ENCODE data around the gene SSH3.
"Not testable (repeated sequence)": the region's sequence is repeated elsewhere in the genome, so short reads cannot be mapped to it uniquely, and the experiment has no call there.

SSH3 gene

DNA sequence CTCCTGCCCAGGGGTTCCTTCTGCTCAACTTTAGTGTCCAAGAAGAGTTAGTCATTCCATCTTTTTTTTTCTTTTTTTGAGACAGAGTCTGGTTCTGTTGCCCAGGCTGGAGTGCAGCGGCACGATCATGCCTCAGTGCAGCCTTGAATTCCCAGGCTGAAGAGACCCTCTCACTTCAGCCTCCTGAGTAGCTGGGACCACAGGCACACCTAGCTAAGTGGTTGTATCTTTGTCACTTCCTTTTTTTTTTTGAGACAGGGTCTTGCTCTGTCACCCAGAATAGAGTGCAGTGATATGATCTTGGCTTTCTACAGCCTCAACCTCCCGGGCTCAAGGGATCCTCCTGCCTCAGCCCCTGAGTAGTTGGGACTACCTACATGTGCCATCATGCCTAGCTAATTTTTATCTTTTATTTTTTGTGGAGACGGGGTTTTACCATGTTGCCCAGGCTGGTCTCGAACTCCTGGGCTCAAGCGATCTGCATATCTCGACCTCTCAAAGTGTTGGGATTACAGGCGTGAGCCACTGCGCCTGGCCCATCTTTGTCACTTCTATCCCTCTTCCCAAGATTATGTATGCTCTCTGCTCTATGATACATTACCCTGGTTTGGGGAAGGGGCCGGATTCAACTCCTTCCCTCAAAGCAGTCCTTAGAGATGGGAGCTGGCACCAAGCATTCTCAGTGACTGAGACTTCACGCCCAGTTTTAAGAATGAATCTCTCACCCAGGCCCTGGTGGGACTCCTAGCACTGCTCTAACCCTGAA, 10.0 kb downstream of the SSH3 start:
- DNase-seq: no peak

DNA sequence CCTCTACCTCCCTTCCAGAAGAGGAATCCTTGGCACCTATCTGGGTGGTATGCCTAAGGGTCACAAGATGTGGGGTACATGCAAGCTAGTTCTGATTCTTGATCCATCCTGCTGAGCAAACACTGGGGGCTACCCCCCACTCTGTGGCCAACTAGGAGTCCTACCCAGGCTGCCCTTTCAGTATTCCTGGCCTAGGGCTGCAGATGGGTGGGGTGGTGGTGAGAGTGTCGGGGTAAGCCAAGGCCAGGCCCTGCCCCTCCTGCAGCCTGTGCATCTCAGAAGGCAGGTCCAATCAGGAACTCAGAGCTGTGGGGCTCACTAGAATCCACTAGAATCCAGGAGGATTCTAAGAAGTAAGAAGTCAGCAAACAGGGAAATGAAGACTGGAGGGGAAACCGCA, 10.9 kb downstream of the SSH3 start:
- no peak for DNase-seq

GRCh38 chr11:67315325-67315909, 12.1 kb downstream of the SSH3 start:
- DNase-seq: no peak

DNA sequence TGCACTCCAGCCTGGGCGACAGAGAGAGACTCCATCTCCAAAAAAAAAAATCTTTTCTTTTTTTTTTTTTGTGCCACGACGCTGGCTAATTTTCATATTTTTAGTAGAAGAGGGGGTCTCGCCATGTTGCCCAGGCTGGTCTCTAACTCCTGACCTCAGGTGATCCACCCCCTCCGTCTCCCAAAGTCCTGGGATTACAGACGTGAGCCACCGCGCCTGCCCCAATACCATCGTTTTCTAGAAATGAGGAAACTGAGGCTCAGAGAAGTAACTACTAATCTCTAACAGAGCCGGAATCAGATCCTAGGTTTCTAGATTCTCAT, 13.5 kb downstream of the SSH3 start:
- no peak for DNase-seq

DNA sequence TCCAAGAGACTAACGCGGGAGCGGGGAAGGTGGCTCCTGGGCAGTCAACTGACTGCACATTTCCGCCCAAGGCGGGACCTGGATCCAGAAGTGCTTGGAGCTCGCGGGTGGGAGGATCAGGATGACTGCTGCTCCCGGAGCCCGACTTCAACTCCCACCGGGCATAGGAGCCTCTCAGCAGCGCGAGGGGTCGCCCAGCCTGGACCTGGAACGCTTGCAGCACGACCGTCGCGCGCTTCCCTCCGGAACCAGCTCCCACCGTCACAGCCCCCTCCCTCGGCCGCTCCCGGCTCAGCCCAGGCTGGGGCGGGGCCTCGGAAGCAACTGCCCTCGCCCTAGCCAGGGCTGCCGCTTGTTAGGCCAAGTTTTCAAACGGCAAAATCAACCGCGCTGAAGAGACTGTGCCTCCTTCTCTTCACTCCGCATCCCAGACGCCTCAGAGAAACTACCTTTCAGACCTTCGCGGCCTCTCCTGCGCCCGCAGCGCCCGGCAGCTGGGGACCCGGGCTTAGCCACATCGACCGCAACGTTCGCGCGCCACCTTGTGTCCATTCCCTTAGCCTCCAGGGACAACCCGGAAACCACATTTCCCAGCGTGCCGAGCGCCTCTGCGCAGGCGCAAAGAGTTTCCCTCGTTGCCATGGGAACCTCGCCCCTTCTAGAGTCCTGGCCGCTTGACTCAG, 14.0 kb downstream of the SSH3 start:
- peak; percentile 96 to 99 for DNase-seq

DNA sequence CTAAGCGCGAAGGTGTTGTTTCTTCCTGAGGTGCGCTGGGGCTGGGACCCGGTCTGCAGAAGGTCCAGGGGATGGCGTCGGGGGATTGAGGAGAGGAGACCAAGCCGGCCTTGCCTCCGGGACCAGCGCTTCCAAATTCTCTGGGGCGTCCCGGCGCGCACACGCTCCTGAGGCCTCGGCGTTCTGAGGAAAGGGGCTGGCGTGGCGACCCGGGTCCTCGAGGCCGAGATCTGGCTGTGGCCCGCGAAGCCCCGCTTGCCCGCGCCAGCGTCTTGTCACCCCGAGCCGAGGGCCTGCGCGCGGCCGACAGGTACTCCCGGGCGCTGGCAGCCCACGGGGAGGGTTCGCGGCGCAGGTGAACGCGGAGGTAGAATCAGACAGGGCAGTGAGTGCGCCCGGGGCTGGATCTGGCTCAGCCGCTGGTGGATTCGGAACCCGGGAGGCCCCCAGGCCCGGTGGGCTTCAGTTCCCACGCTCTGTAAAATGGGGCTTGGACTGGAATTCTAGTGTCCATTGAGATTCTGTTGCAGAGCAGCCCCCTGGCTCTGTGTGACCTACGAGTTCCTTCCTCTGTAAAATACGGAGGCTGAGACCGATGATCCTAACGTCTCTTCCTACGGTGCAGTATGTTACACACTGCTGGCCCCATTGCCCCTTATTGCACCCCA, 14.7 kb downstream of the SSH3 start:
- no peak for DNase-seq

GRCh38 chr11:67318876-67319275, 15.5 kb downstream of the SSH3 start:
- DNase-seq: not testable (repeated sequence)

DNA sequence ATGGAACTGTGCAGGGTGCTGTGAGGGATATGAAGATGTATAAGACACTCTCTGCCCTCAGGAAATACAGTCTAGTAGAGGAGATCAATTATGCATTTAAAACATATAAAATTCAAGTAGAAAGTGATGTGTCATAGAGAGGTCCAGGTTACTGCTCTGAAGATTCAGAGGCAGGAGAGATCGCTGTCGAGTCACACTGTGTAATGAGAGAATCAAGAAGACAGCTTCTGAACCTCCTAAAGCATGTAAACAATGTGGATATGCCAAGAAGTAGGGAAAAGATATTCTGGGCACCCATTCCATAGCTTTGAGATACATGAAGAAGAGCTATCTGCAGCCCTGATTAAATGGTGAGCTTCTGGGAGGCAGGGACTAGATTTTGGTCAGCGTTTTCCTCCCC, 16.7 kb downstream of the SSH3 start:
- DNase-seq: no peak

- DNase-seq: no peak
Measured at GRCh38 chr11:67320691-67321090, 17.4 kb downstream of the SSH3 start.

DNA sequence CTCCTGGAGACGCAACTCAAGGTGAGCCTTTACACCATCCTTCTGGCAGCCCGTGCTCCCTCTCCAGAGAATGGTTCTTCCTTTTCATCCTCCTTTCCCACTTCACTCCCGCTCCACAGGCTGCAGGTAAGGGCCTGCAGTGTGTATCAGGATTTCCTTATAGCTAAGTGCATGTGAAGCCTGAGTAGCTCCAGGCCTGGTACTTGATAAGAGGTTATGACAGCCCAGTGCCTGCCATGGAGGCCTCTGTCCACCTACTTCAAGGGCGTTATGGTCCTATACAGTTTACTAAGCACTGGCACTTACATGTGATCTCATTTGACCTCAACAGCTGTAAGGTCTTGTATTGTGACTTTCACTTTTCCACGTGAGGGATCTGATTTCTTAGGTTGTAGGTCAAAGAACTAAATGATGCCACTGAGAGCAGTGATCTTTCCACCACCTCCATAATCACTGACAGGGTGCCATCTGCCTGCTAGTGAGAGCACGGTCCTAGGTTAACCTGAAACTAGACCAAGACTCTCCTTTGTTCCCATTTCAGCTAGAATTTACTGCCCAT, 18.1 kb downstream of the SSH3 start:
- DNase-seq: no peak

DNA sequence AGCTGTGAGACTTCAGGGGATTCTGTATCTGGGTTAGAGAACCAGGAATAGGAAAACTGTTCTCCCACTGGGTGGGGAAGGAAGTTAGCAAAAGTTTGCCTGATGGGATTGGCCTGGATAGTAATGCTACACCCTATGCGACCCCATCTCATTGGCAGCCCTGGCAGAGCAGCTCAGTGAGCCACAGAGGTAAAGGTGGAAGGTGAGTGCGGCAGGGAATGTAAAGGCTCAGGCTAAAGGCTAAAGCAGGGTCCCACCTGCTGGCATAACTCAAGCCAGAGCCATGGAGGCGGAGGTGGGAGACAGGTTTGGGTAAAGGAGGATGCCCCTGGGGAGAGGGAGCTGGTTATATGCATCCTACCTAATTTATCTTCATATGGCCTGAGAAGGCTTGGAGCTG, 18.7 kb downstream of the SSH3 start:
- no peak for DNase-seq

DNA sequence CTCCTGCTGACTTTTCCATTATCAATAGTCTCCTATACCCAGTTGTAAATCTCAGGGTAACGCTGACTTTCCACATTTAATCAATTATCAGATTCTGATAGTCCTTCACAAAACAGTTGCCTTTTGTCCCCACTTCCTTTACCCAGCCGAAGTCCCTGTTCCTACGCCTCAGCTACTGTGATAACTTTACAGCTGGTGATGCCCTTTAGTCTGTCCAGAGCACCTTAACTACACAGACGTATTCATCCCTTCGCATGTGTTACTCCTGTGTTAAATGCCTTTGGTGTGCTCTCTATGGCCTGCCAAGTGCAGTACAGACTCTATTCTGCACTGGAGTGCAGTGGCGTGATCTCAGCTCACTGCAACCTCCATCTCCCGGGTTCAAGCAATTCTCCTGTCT, 20.2 kb downstream of the SSH3 start:
- DNase-seq: no peak

- DNase-seq: no peak
Measured at GRCh38 chr11:67332081-67332691, 28.9 kb downstream of the SSH3 start.

- no peak for DNase-seq
Measured at GRCh38 chr11:67337257-67337656, 33.9 kb downstream of the SSH3 start.

DNA sequence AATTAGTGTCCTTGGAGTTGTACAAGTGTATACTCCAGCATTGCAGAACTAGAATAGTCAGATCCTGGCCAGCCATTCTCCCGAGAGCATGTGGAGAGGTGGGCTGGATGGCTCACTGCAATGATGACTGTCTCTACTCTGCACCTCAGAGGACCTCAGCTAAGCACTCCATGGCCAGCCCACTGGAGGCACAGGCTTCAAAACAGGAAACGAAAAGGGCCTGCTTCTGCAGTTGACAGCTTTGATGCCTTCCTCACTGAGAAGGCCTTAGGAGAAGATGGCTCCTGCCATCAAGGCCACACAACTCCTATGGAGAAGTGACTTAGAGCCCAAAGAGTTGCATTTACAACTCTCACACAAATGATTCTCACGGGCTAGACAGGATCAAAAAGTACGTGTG, 40.9 kb downstream of the SSH3 start:
- no peak for DNase-seq

DNA sequence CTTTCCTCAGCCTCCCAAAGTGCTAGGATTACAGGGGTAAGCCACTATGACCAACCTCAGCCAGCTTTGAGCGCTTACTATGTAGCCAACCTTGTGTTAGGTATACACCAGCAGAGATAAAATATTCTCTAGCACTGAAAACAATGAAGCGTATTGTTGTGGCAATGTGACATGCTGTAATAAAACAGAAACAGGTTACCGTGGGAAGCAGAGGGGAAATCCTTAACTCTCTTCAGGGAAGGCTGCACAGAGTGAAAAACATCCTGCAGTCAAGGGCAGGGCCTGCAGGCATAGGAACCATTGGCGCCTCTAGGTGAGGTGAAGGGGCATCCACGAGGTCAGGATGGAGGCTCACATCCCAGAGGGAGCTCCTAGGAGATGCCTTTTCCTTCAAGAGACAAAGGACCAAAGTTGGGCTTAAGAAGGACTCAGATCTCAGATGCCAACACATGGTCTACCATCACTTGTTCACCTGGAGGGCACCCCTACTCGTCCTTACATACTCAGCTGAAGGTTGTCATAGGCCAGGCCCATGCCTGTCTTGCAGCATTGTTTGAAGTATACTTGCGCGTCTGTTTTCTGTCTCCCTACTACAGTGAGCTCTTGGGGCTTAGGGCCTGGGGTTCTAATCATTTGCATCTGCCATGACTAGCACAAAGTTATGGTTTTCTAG, 42.1 kb downstream of the SSH3 start:
- no peak for DNase-seq

DNA sequence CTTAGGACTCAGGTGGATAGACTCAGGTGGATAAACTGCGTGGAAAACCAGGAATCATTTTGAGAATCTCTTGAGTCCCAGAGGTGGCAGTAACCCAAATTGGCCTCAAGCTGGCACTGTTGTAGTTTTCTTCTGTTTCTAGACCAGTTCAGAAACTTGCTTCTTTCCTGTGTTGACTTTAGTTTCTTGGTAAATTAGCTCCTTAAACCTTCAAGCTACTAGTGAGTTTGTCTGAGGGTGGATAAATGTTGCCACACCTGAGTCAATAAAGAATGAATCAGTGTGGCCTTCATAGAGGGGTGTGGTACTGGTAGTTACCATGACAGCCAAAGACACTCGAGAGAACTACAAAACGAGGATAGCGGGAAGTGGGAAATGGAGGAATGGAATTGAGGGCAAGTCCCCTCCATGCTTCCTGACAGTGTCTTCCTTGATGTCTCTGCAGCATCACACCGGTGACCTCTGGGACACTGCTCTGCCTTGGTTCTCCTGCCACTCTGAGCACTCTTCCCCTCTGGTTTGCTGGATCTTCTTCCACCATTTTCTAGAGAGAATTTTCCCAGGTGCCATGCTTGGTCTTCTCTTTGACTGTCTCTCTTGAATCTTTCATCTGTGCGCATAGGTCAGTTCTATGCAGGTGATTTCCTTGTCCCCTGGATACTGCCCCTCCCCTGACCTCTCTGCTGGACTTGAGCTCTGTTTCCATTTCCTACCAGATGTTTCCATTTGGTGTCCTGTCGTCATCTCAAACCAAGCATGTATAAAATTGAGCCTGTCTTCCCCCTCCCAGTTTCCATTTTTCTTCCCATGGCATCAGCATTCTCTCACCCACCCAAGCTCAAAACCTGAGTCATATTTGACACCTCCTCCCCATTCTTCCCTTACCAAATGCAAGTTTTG, 42.8 kb downstream of the SSH3 start:
- DNase-seq: no peak

DNA sequence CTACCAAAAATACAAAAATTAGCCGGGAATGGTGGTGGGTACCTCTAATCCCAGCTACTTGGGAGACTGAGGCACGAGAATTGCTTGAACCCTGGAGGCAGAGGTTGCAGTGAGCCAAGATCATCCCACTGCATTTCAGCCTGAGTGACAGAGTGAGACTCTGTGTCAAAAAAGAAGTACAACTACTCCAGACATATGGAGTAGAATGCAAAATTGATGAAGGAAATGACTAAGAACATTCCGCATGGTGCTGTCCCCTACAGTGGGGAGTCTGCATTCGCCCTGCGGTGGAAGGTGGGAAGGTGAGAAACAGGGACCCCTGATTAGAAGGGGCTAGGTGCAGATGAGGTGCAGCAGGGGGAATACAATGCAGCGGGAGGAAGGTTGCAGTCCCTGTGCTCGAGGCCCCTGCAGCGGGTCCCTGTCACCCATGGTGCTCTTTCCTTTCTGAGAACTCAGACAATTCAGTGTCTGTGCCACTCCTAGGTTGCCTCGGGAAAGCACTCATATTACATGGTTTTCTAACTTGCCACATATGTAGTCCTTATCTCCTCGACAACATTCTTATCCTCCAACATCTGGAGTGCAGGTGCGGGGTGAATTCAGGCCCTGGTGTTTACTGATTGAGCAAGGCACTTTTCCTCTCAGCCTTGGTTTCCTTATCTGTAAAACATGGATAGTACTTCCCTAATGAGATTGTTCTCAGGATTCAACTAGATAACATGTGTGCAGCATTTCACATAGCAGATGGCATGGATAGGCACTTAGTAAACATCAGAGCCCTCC, 44.8 kb downstream of the SSH3 start:
- no peak for DNase-seq

DNA sequence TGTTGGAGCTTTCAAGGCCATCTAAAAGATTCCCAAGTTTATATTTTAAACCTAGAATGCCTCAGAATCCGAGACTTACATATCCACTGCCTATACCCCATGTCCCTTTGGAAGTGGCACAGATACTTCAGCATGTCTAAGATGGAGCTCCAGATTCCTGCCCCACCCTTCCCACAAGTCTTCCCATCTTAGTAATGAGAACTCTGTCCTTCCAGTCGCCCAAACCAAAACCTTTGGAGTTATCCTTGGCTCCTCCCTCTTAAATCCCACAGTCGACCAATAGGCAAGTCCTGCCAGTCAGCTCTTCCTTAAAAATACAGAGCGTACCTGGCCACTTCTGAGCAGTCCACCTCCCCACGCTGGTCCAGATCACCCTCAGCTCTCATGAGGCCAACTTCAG, 45.7 kb downstream of the SSH3 start:
- no peak for DNase-seq

DNA sequence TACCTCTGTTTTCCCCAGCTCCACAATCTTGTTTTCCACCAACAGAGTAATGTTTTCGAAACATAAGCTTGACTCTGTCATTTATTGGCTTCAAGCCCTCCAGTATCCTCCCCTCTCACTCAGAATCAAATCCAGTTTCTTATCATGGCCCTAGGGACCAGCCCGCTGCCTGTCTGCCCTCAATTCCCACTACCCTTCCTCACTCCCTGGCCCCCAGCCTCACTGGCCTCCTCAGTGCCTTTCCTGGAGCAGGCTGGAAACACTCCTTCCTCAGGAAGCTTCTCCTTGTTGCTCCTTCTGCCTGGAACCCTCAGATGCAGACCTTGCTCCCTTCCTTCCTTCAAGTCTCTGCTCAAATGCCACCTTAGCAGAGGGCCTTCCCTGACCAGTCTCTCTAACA, 46.1 kb downstream of the SSH3 start:
- no peak for DNase-seq
